ENCODE measurements around the gene GIMAP1.

GRCh38 chr7:150728609-150729008 is 12.2 kb downstream of the GIMAP1 start:
- TF ChIP-seq CTCF (IDR thresholded peaks at IDR 0.05) = no peak
- no peak for TF ChIP-seq POLR2A (IDR thresholded peaks at IDR 0.05)
